IMR-90 (cell line): Measurements from ENCODE around the gene TPM2. TPM values are rescaled to one million over a fixed set of nuclear protein-coding genes. Genes with fewer than 3 reads are reported as not detected.

Source experiments
- ATAC-seq: fragments of 200-7000 bp; cut with Tn5 transposase; 2 replicates; pipeline ENCODE4 v1.9.1; 2020; ENCODE audit warnings: low read depth, mild to moderate bottlenecking, moderate library complexity
- BruUV-seq: library from RNA; stranded (reverse); fragments of 400-500 nt; replicated peaks from 2 replicates; lab custom pipeline; 2021; lab: Mats Ljungman, UMichigan
- CTCF ChIA-PET: fragments of 300-600 bp; formaldehyde crosslinking; extraction: SDS; loops from one replicate; lab custom pipeline; 2021; ENCODE audit warnings: antibody characterized with exemption; lab: Yijun Ruan, JAX
- POLR2A ChIA-PET: fragments of 300-600 bp; sonication (Branson Sonifier 250); formaldehyde crosslinking; loops from one replicate; lab custom pipeline; 2022; ENCODE audit warnings: antibody characterized with exemption; ENCODE audit not compliant: unreplicated experiment; lab: Charles Lee
- DNase-seq: peaks from one replicate; pipeline ENCODE4 v3.0.0; 2013
- H2AFZ ChIP-seq: replicated peaks from 2 replicates; pipeline ENCODE3; 2013; ENCODE audit warnings: low read length, mild to moderate bottlenecking; ENCODE audit not compliant: poor library complexity
- H2AK5ac ChIP-seq: 2 replicates; pipeline ENCODE4 v1.6.1; 2013; ENCODE audit warnings: low read depth, low read length, inconsistent platforms
- H2AK9ac ChIP-seq: replicated peaks from 2 replicates; pipeline ENCODE3; 2013; ENCODE audit warnings: mild to moderate bottlenecking, low read depth, low read length, moderate library complexity; ENCODE audit not compliant: poor library complexity
- H2BK120ac ChIP-seq: 2 replicates; pipeline ENCODE4 v1.6.1; 2013; ENCODE audit warnings: low read depth, low read length, inconsistent platforms
- H2BK15ac ChIP-seq: 3 replicates; pipeline ENCODE4 v1.6.1; 2013; ENCODE audit warnings: low read depth, low read length, inconsistent platforms
- H2BK20ac ChIP-seq: 2 replicates; pipeline ENCODE4 v1.6.1; 2013; ENCODE audit warnings: low read depth, mild to moderate bottlenecking, inconsistent platforms, low read length, moderate library complexity
- H2BK5ac ChIP-seq: 2 replicates; pipeline ENCODE4 v1.6.1; 2013; ENCODE audit warnings: mild to moderate bottlenecking, low read depth, low read length, inconsistent platforms; ENCODE audit not compliant: poor library complexity, severe bottlenecking
- H3K14ac ChIP-seq: replicated peaks from 2 replicates; pipeline ENCODE4 v1.6.1; 2013; ENCODE audit warnings: low read depth, low read length, inconsistent platforms
- H3K18ac ChIP-seq: 2 replicates; pipeline ENCODE4 v1.6.1; 2013; ENCODE audit warnings: low read depth, low read length, control low read depth
- H3K23ac ChIP-seq: 2 replicates; pipeline ENCODE4 v1.6.1; 2013; ENCODE audit warnings: low read depth, low read length, inconsistent platforms
- H3K27ac ChIP-seq: 2 replicates; pipeline ENCODE4 v1.5.1; 2013; ENCODE audit warnings: mild to moderate bottlenecking, control low read depth, low read length; ENCODE audit not compliant: insufficient read depth
- H3K27me3 ChIP-seq: 2 replicates; pipeline ENCODE4 v1.6.1; 2013; ENCODE audit warnings: low read length; ENCODE audit not compliant: control insufficient read depth, insufficient read depth
- H3K36me3 ChIP-seq: 2 replicates; pipeline ENCODE4 v1.6.1; 2013; ENCODE audit warnings: low read length, mixed read lengths; ENCODE audit not compliant: control insufficient read depth, insufficient read depth
- H3K4ac ChIP-seq: 2 replicates; pipeline ENCODE4 v1.6.1; 2013; ENCODE audit warnings: low read depth, low read length, inconsistent platforms
- H3K4me1 ChIP-seq: 2 replicates; pipeline ENCODE4 v1.6.1; 2013; ENCODE audit warnings: low read length, mixed read lengths; ENCODE audit not compliant: control insufficient read depth, insufficient read depth
- H3K4me2 ChIP-seq: 2 replicates; pipeline ENCODE4 v1.6.1; 2013; ENCODE audit warnings: low read depth, mild to moderate bottlenecking, control low read depth, low read length, moderate library complexity
- H3K4me3 ChIP-seq: 2 replicates; pipeline ENCODE4 v1.5.1; 2013; ENCODE audit warnings: low read depth, mild to moderate bottlenecking, control low read depth, low read length, moderate library complexity; ENCODE audit not compliant: insufficient read depth
- H3K56ac ChIP-seq: 2 replicates; pipeline ENCODE4 v1.6.1; 2013; ENCODE audit warnings: low read length, inconsistent platforms; ENCODE audit not compliant: insufficient read depth; ENCODE audit errors: extremely low read depth
- H3K79me1 ChIP-seq, 2 experiments: 2 replicates each; pipeline ENCODE4 v1.6.1; 2013; ENCODE audit warnings: low read length in 2 of 2, inconsistent platforms in 1 of 2, low read depth in 1 of 2
- H3K9ac ChIP-seq: 2 replicates; pipeline ENCODE4 v1.6.1; 2013; ENCODE audit warnings: low read depth, low read length, control low read depth
- H3K9me1 ChIP-seq: 2 replicates; pipeline ENCODE4 v1.6.1; 2013; ENCODE audit warnings: low read length, inconsistent platforms; ENCODE audit not compliant: insufficient read depth
- H3K9me3 ChIP-seq: 2 replicates; pipeline ENCODE4 v1.6.1; 2013; ENCODE audit warnings: low read length; ENCODE audit not compliant: control insufficient read depth, insufficient read depth
- H4K20me1 ChIP-seq: 2 replicates; pipeline ENCODE4 v1.6.1; 2013; ENCODE audit warnings: low read length, inconsistent platforms; ENCODE audit not compliant: insufficient read depth
- H4K5ac ChIP-seq: 2 replicates; pipeline ENCODE4 v1.6.1; 2013; ENCODE audit warnings: mild to moderate bottlenecking, low read depth, low read length, control low read depth
- H4K8ac ChIP-seq, 2 experiments: 2 replicates each; pipeline ENCODE4 v1.6.1; 2013; ENCODE audit warnings: low read depth in 2 of 2, low read length in 2 of 2, control low read depth in 1 of 2, inconsistent platforms in 1 of 2
- H4K91ac ChIP-seq: 2 replicates; pipeline ENCODE4 v1.6.1; 2013; ENCODE audit warnings: low read depth, low read length, inconsistent platforms; ENCODE audit not compliant: insufficient read depth
- BHLHE40 ChIP-seq: fragments of 150-350 bp; IDR thresholded peaks from 2 replicates; pipeline ENCODE4 v1.6.1; 2016; ENCODE audit warnings: mild to moderate bottlenecking, low read depth, low read length
- CEBPB ChIP-seq: IDR thresholded peaks from 2 replicates; pipeline ENCODE4 v1.6.1; 2012; ENCODE audit warnings: low read depth, low read length, improper control_type of control experiment
- CHD1 ChIP-seq: IDR thresholded peaks from 2 replicates; pipeline ENCODE4 v1.6.1; 2012; ENCODE audit warnings: low read depth, low read length, improper control_type of control experiment
- MAFK ChIP-seq: IDR thresholded peaks from 2 replicates; pipeline ENCODE4 v1.6.1; 2012; ENCODE audit warnings: low read depth, low read length, improper control_type of control experiment
- MXI1 ChIP-seq: IDR thresholded peaks from 2 replicates; pipeline ENCODE4 v1.6.1; 2012; ENCODE audit warnings: low read depth, mild to moderate bottlenecking, low read length, moderate library complexity, borderline replicate concordance
- NFE2L2 ChIP-seq: fragments of 150-350 bp; IDR thresholded peaks from 2 replicates; pipeline ENCODE4 v1.6.1; 2016; ENCODE audit warnings: low read depth, mild to moderate bottlenecking, low read length
- RAD21 ChIP-seq: IDR thresholded peaks from 2 replicates; pipeline ENCODE4 v1.6.1; 2012; ENCODE audit warnings: low read length, improper control_type of control experiment
- SMC3 ChIP-seq: fragments of 150-350 bp; IDR thresholded peaks from 2 replicates; pipeline ENCODE4 v1.6.1; 2016; ENCODE audit warnings: low read depth, mild to moderate bottlenecking, antibody characterized with exemption, low read length, moderate library complexity
- WGBS, 2 experiments: methylation state at CpG; one replicate each; pipeline versions ENCODE4 v1.1.5 to v1.1.7; 2013; ENCODE audit warnings: missing lambda C conversion rate in 2 of 2; ENCODE audit not compliant: insufficient read length in 1 of 2; ENCODE audit errors: extremely low coverage in 2 of 2; 5-methylcytosine and 5-hydroxymethylcytosine counted together
- dilution Hi-C: fragments of 300-500 bp; cut with HindIII; formaldehyde crosslinking; loops from one replicate; pipeline ENCODE4 v1.14.3; 2018; ENCODE audit warnings: low sequenced_read_pairs; ENCODE audit not compliant: unreplicated experiment
- in situ Hi-C: fragments of 300-500 bp; cut with MboI; formaldehyde crosslinking; loops from 3 replicates; pipeline ENCODE4 v1.14.3; 2019; ENCODE audit warnings: low sequenced_read_pairs, inconsistent platforms, mixed read lengths
- intact Hi-C: fragments of 100-400 bp; cut with micrococcal nuclease; formaldehyde crosslinking; loops from 2 replicates; pipeline ENCODE4 v1.10.0; 2022
- polyA plus RNA-seq, 3 experiments: library from polyadenylated mRNA; depleted of rRNA; stranded (reverse); fragments of >200 nt; gene quantifications; 2 replicates each; pipeline ENCODE4 v1.2.3, GENCODE V29; 2012; ENCODE audit warnings: low replicate concordance in 1 of 3
- total RNA-seq: library from RNA; depleted of rRNA; stranded (reverse); fragments of >200 nt; gene quantifications from 2 replicates; pipeline ENCODE4 v1.2.3, GENCODE V29; 2012
- TF ChIP-seq, protein P1 (sequence below): conservative IDR thresholded peaks from 2 replicates; pipeline ENCODE4 v1.5.1; 2012; ENCODE audit warnings: mild to moderate bottlenecking, low read depth, low read length, improper control_type of control experiment
- TF ChIP-seq, protein P2 (sequence below): fragments of 150-350 bp; IDR thresholded peaks from 2 replicates; pipeline ENCODE4 v1.6.1; 2017; ENCODE audit warnings: mild to moderate bottlenecking, antibody characterized with exemption, low read length, low read depth

The TPM2 gene
- total and polyA plus RNA-seq, 2 of the 4 experiments (the other 2 are of a cell fraction), result 960 to 2,500 TPM

DNA sequence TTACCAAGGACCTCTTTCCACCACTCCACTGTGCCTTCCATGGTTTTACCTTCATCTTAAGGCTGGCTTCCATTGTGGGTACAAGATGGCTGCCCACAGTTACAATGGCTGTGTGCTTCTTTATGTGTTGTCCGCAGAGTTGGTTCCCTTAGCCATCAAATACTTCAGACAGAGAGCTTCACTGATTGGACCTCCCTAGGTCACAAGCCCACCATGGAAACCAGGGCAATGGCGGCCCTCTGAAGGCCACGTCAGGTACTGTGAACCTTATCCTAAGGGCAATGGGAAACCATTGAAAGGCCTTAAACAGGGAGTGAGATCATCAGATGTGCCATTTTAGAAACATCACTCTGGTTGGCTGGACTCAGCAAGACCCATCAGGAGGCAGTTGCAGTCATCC is 21.8 kb downstream of the TPM2 start:
- no peak overlapping the region for H2BK5ac ChIP-seq
- 0 out of 2 replicates have a peak overlapping the region, but pooled peaks have one; percentile 24 for H2BK120ac ChIP-seq
- H3K36me3 ChIP-seq, result no peaks in the 10 kb centered on the region
- no peak overlapping the region for H3K9ac ChIP-seq
- no peak overlapping the region for H4K8ac ChIP-seq
- CTCF ChIA-PET, result no interaction called here
- no peak overlapping the region for H3K4me2 ChIP-seq
- H3K23ac ChIP-seq, result no peak overlapping the region
- peak overlapping the region; percentile 13; the same call in 1 of the 2 replicates for H2AK5ac ChIP-seq
- no TSS peak for BruUV-seq
- TF ChIP-seq MAFK, result no peak
- TF ChIP-seq BHLHE40, result no peak
- TF ChIP-seq, protein P1, sequence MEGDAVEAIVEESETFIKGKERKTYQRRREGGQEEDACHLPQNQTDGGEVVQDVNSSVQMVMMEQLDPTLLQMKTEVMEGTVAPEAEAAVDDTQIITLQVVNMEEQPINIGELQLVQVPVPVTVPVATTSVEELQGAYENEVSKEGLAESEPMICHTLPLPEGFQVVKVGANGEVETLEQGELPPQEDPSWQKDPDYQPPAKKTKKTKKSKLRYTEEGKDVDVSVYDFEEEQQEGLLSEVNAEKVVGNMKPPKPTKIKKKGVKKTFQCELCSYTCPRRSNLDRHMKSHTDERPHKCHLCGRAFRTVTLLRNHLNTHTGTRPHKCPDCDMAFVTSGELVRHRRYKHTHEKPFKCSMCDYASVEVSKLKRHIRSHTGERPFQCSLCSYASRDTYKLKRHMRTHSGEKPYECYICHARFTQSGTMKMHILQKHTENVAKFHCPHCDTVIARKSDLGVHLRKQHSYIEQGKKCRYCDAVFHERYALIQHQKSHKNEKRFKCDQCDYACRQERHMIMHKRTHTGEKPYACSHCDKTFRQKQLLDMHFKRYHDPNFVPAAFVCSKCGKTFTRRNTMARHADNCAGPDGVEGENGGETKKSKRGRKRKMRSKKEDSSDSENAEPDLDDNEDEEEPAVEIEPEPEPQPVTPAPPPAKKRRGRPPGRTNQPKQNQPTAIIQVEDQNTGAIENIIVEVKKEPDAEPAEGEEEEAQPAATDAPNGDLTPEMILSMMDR, result no peak
- TF ChIP-seq MXI1, result no peak
- TF ChIP-seq, protein P2, sequence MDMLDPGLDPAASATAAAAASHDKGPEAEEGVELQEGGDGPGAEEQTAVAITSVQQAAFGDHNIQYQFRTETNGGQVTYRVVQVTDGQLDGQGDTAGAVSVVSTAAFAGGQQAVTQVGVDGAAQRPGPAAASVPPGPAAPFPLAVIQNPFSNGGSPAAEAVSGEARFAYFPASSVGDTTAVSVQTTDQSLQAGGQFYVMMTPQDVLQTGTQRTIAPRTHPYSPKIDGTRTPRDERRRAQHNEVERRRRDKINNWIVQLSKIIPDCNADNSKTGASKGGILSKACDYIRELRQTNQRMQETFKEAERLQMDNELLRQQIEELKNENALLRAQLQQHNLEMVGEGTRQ, result no peak
- TF ChIP-seq NFE2L2, result no peak
- TF ChIP-seq CHD1, result no peak
- no peak for TF ChIP-seq CEBPB
- TF ChIP-seq SMC3, result no peak
- TF ChIP-seq RAD21, result no peak
- no peak overlapping the region; the same call in 2 of the 3 replicates for H2BK15ac ChIP-seq
- no peak overlapping the region for H3K4me3 ChIP-seq
- no peak overlapping the region for H4K5ac ChIP-seq
- no peak overlapping the region for H3K27ac ChIP-seq
- ATAC-seq (no peak), DNase-seq (no peak)
- H2BK20ac ChIP-seq, result no peak overlapping the region; the same call in 1 of the 2 replicates
- dilution Hi-C loops (no loop called here), intact Hi-C loops (no loop called here), in situ Hi-C loops (no loop called here)
- peak overlapping the region; percentile 17 for H2AFZ ChIP-seq
- no peak overlapping the region for H3K14ac ChIP-seq
- H3K27me3 ChIP-seq, result no peaks in the 10 kb centered on the region
- no peak overlapping the region for H4K91ac ChIP-seq
- H2AK9ac ChIP-seq, result no peak overlapping the region
- H3K9me3 ChIP-seq, result no peaks in the 10 kb centered on the region
- H3K56ac ChIP-seq, result no peak overlapping the region
- peaks cover 15 to 26% of the 10 kb centered on the region in 2 experiments; a peak in 3 of 4 replicates for H3K79me1 ChIP-seq
- H3K9me1 ChIP-seq, result peaks cover 27% of the 10 kb centered on the region
- peaks cover 22% of the 10 kb centered on the region for H3K4me1 ChIP-seq
- POLR2A ChIA-PET, result no interaction called here
- H3K18ac ChIP-seq, result no peak overlapping the region
- H3K4ac ChIP-seq, result no peak overlapping the region
- H4K20me1 ChIP-seq, result no peaks in the 10 kb centered on the region
- WGBS, 2 experiments, result 94% methylated on average over 2 of the region's 3 CpGs; no CpG with 5 or more reads in 1 of the 2 experiments
